Testis (tissue), 3 donors: ENCODE measurements around the gene GRIP2. TPM values are rescaled to one million over a fixed set of nuclear protein-coding genes. Genes with fewer than 3 reads are reported as not detected.

Source experiments
- DNase-seq: peaks from one replicate; pipeline ENCODE4 v3.0.0-alpha.2; 2019
- H3K27ac ChIP-seq, 2 donors: fragments of 200-600 bp; sonication (generic); one replicate each; pipeline ENCODE4 v1.5.1; 2019
- H3K27me3 ChIP-seq: fragments of 200-600 bp; sonication (generic); one replicate; pipeline ENCODE4 v1.5.1; 2019
- H3K36me3 ChIP-seq: fragments of 200-600 bp; sonication (generic); one replicate; pipeline ENCODE4 v1.5.1; 2017; ENCODE audit warnings: low read depth; ENCODE audit errors: missing control alignments
- H3K4me1 ChIP-seq: fragments of 200-600 bp; sonication (generic); one replicate; pipeline ENCODE4 v1.5.1; 2019
- H3K4me3 ChIP-seq, 2 donors: fragments of 200-600 bp; sonication (generic); one replicate each; pipeline ENCODE4 v1.5.1; 2017 to 2019
- H3K9me3 ChIP-seq: fragments of 200-600 bp; sonication (generic); one replicate; pipeline ENCODE4 v1.5.1; 2017
- CTCF ChIP-seq, 3 experiments: fragments of 450-650 bp in 2 of 3; fragments of 200-600 bp in 1 of 3; sonication (generic) in 1 of 3; IDR thresholded peaks; one replicate each; pipeline ENCODE4 v1.5.1; 2016 to 2019; ENCODE audit warnings: antibody characterized with exemption in 3 of 3, mild to moderate bottlenecking in 2 of 3, moderate library complexity in 1 of 3
- POLR2A ChIP-seq: fragments of 450-650 bp; IDR thresholded peaks from one replicate; pipeline ENCODE4 v1.6.1; 2017; ENCODE audit warnings: antibody characterized with exemption, mild to moderate bottlenecking, moderate library complexity
- WGBS, 2 donors: methylation state at CpG; one replicate each; pipeline ENCODE4 v1.1.5; 2018; 5-methylcytosine and 5-hydroxymethylcytosine counted together
- intact Hi-C: fragments of 100-400 bp; cut with DNase I; formaldehyde crosslinking; loops from one replicate; pipeline ENCODE4 v1.15.1; 2023; ENCODE audit warnings: low total_unique reads
- polyA plus RNA-seq: library from polyadenylated mRNA; stranded (reverse); fragments of 350-450 nt; fragmentation: Illumina TruSeq; extraction: RNeasy Lipid Tissue Mini Kit (QIAGEN cat#74804); gene quantifications from one replicate; pipeline ENCODE4 v1.2.3, GENCODE V29; 2014; ENCODE audit warnings: low read depth, low replicate concordance; ENCODE audit not compliant: insufficient read depth
- small RNA-seq, 2 donors: library from RNA; depleted of rRNA; stranded (forward); fragments of <200 nt; gene quantifications; one replicate each; pipeline ENCODE3, GENCODE V24; 2016
- total RNA-seq, 2 donors: library from RNA; depleted of rRNA; stranded (reverse); fragments of >200 nt; gene quantifications; one replicate each; pipeline ENCODE4 v1.2.3, GENCODE V29; 2016

The GRIP2 gene
- total and polyA plus RNA-seq, 3 donors from 2014 or later = 2.4 to 3.2 (median 2.7) TPM

- intact Hi-C loops = no loop called here
- 70% methylated on average over 7 to 11 of the region's 11 CpGs for WGBS, 2 donors
Observed at GRCh38 chr3:14440531-14441239, 99.5 kb downstream of the GRIP2 start.

GRCh38 chr3:14440168-14440518 lies 100.0 kb downstream of the GRIP2 start:
- Histone ChIP-seq H3K9me3 (no peaks in the 10 kb centered on the region), H3K4me3 (no peak overlapping the region), H3K4me1 (peaks cover 14% of the 10 kb centered on the region), H3K27me3 (no peaks in the 10 kb centered on the region), H3K36me3 (no peaks in the 10 kb centered on the region), H3K27ac (no peak overlapping the region)
- TF ChIP-seq POLR2A (no peak), CTCF (IDR thresholded peaks at IDR 0.05) (no peak)
- 67 to 90% methylated on average over 3 of the region's 3 CpGs for WGBS, 2 donors
- intact Hi-C loops = no loop called here
- DNase-seq = no peak

More at GRCh38 chr3:14440531-14441239, 99.5 kb downstream of the GRIP2 start:
- H3K36me3 ChIP-seq = no peaks in the 10 kb centered on the region
- peaks cover 14% of the 10 kb centered on the region for H3K4me1 ChIP-seq
- no peak for TF ChIP-seq CTCF (IDR thresholded peaks at IDR 0.05)
- TF ChIP-seq POLR2A = no peak
- DNase-seq = no peak
- no peak overlapping the region for H3K27ac ChIP-seq
- H3K9me3 ChIP-seq = no peaks in the 10 kb centered on the region
- H3K27me3 ChIP-seq = no peaks in the 10 kb centered on the region
- no peak overlapping the region for H3K4me3 ChIP-seq

GRCh38 chr3:14439501-14440167 lies 100.5 kb downstream of the GRIP2 start:
- Histone ChIP-seq H3K9me3 (no peaks in the 10 kb centered on the region), H3K36me3 (no peaks in the 10 kb centered on the region), H3K4me1 (peaks cover 14% of the 10 kb centered on the region), H3K4me3 (no peak overlapping the region), H3K27me3 (no peaks in the 10 kb centered on the region), H3K27ac (no peak overlapping the region)
- WGBS, 2 donors = 20 to 21% methylated on average over 10 to 13 of the region's 13 CpGs
- DNase-seq = peak; percentile 78
- no peak for TF ChIP-seq POLR2A
- TF ChIP-seq CTCF (IDR thresholded peaks at IDR 0.05) = no peak
- intact Hi-C loops = no loop called here

Small RNA genes lying within 50 kb of the gene (small RNA-seq; reads per million reads assigned to genes)
- 0 reads per million in 2 donors for gene RNU6-905P

Other genes starting within 250 kb of the GRIP2 start
- 10 to 100 TPM; 13.7 to 14.9 TPM for gene SLC6A6, start 137.7 kb downstream of the GRIP2 start, total RNA-seq
- 9.7 TPM for gene SLC6A6, start 137.7 kb downstream of the GRIP2 start, polyA plus RNA-seq
- 10 to 100 TPM; 25.3 to 38.0 TPM for gene CCDC174, start 111.4 kb upstream of the GRIP2 start, total RNA-seq
- gene CCDC174, start 111.4 kb upstream of the GRIP2 start, polyA plus RNA-seq = 19.1 TPM
- 10 to 100 TPM in 1 of 2 donors, 1 to 10 TPM in 1; 3.8 to 11.0 TPM for gene C3orf20, start 134.8 kb upstream of the GRIP2 start, total RNA-seq
- gene C3orf20, start 134.8 kb upstream of the GRIP2 start, polyA plus RNA-seq = 16.5 TPM